SK-N-MC (cell line): ENCODE measurements around the gene ADAMTS12.
"Not testable (repeated sequence)": the region's sequence is repeated elsewhere in the genome, so short reads cannot be mapped to it uniquely, and the experiment has no call there.

Source experiments
- EZH2 ChIP-seq: fragments of 200-600 bp; sonication (generic); IDR thresholded peaks from one replicate; pipeline ENCODE4 v1.6.1; 2017; ENCODE audit warnings: antibody characterized with exemption
- FOXP2 ChIP-seq: optimal IDR thresholded peaks from 2 replicates; pipeline ENCODE3; 2011; ENCODE audit warnings: mild to moderate bottlenecking, moderate library complexity; ENCODE audit not compliant: insufficient read depth; ENCODE audit errors: extremely low read length, control extremely low read depth
- POLR2AphosphoS5 ChIP-seq: IDR thresholded peaks from 2 replicates; pipeline ENCODE4 v1.6.1; 2012; ENCODE audit warnings: mild to moderate bottlenecking, low read depth, low read length, borderline replicate concordance

GRCh38 chr5:33914844-33915243 lies 23.1 kb upstream of the ADAMTS12 start:
- TF ChIP-seq POLR2AphosphoS5, EZH2, FOXP2: not testable (repeated sequence)
